Activated gamma-delta T cell (primary cell): ENCODE measurements around the gene TAAR9.
"Not testable (repeated sequence)": the region's sequence is repeated elsewhere in the genome, so short reads cannot be mapped to it uniquely, and the experiment has no call there.

Source experiments
- DNase-seq: peaks from one replicate; lab custom pipeline; 2025; lab: John Stamatoyannopoulos, UW

TAAR9 gene

GRCh38 chr6:132513831-132514545, 24.1 kb upstream of the TAAR9 start:
- DNase-seq, result no peak

GRCh38 chr6:132515386-132515785, 22.7 kb upstream of the TAAR9 start:
- no peak for DNase-seq

- no peak for DNase-seq
Observed at GRCh38 chr6:132520953-132521352, 17.1 kb upstream of the TAAR9 start.

GRCh38 chr6:132524646-132525045, 13.4 kb upstream of the TAAR9 start:
- DNase-seq, result no peak

- DNase-seq, result no peak
Observed at GRCh38 chr6:132525866-132526265, 12.2 kb upstream of the TAAR9 start.

GRCh38 chr6:132526461-132526860, 11.6 kb upstream of the TAAR9 start:
- DNase-seq, result no peak

- no peak for DNase-seq
Observed at GRCh38 chr6:132527791-132528190, 10.3 kb upstream of the TAAR9 start.

GRCh38 chr6:132530293-132530974, 7.6 kb upstream of the TAAR9 start:
- no peak for DNase-seq

GRCh38 chr6:132534546-132534945, 3.5 kb upstream of the TAAR9 start:
- not testable (repeated sequence) for DNase-seq

- DNase-seq, result no peak
Observed at GRCh38 chr6:132537145-132537544, 932 bp upstream of the TAAR9 start.

GRCh38 chr6:132544826-132545225, 6.7 kb downstream of the TAAR9 start:
- DNase-seq, result no peak

GRCh38 chr6:132548746-132549463, 10.8 kb downstream of the TAAR9 start:
- DNase-seq, result no peak

- DNase-seq, result no peak
Observed at GRCh38 chr6:132551214-132551613, 13.1 kb downstream of the TAAR9 start.

GRCh38 chr6:132552372-132552771, 14.3 kb downstream of the TAAR9 start, which contains the start of gene TAAR8:
TSS of gene TAAR8 (plus strand) at chr6:132552672. CDS start at chr6:132552693, 21 bp downstream.
- no peak for DNase-seq

GRCh38 chr6:132560087-132560486, 22.0 kb downstream of the TAAR9 start:
- not testable (repeated sequence) for DNase-seq

- DNase-seq, result no peak
Observed at GRCh38 chr6:132566404-132566803, 28.3 kb downstream of the TAAR9 start.

GRCh38 chr6:132567566-132567965, 29.5 kb downstream of the TAAR9 start:
- no peak for DNase-seq

- no peak for DNase-seq
Observed at GRCh38 chr6:132568611-132569010, 30.5 kb downstream of the TAAR9 start.

- DNase-seq, result no peak
Observed at GRCh38 chr6:132569170-132569569, 31.1 kb downstream of the TAAR9 start.

- no peak for DNase-seq
Observed at GRCh38 chr6:132570221-132570777, 32.2 kb downstream of the TAAR9 start, which contains the start of gene TAAR6. TSS of gene TAAR6 (plus strand) at chr6:132570322. CDS start at chr6:132570322, 0 bp downstream.

- no peak for DNase-seq
Observed at GRCh38 chr6:132571774-132572173, 33.7 kb downstream of the TAAR9 start.

GRCh38 chr6:132584698-132585097, 46.6 kb downstream of the TAAR9 start:
- DNase-seq, result no peak
